Measurements from ENCODE around the gene GSG1L2.

GSG1L2 gene

GRCh38 chr17:9821921-9822320 is at the start of gene GSG1L2:
GSG1L2 (minus strand) TSS chr17:9822079; CDS start chr17:9822071, 8 bp downstream.
- DNase-seq = no peak
- in situ Hi-C loops (cut with HindIII; ENCODE audit: low pct_ligation_motif_present, low pct_unique_long_range_greater_than_20kb, low sequenced_read_pairs) = no loop called here

GRCh38 chr17:9868552-9868951 is 46.7 kb upstream of the GSG1L2 start:
- in situ Hi-C loops (cut with HindIII; ENCODE audit: low pct_ligation_motif_present, low pct_unique_long_range_greater_than_20kb, low sequenced_read_pairs) = no loop called here
- no peak for DNase-seq

- DNase-seq = no peak
- in situ Hi-C loops (cut with HindIII; ENCODE audit: low pct_ligation_motif_present, low pct_unique_long_range_greater_than_20kb, low sequenced_read_pairs) = no loop called here
These were observed 43.7 kb upstream of the GSG1L2 start for GRCh38 chr17:9865586-9865985.

- in situ Hi-C loops (cut with HindIII; ENCODE audit: low pct_ligation_motif_present, low pct_unique_long_range_greater_than_20kb, low sequenced_read_pairs) = no loop called here
These were observed 41.1 kb upstream of the GSG1L2 start for GRCh38 chr17:9862949-9863348.

GRCh38 chr17:9862220-9862619 is 40.3 kb upstream of the GSG1L2 start:
- in situ Hi-C loops (cut with HindIII; ENCODE audit: low pct_ligation_motif_present, low pct_unique_long_range_greater_than_20kb, low sequenced_read_pairs) = no loop called here

More at GRCh38 chr17:9862949-9863348, 41.1 kb upstream of the GSG1L2 start:
- DNase-seq = no peak

GRCh38 chr17:9860851-9861250 is 39.0 kb upstream of the GSG1L2 start:
- no peak for DNase-seq
- in situ Hi-C loops (cut with HindIII; ENCODE audit: low pct_ligation_motif_present, low pct_unique_long_range_greater_than_20kb, low sequenced_read_pairs) = no loop called here

More at GRCh38 chr17:9862220-9862619, 40.3 kb upstream of the GSG1L2 start:
- peak; percentile 11 for DNase-seq

- in situ Hi-C loops (cut with HindIII; ENCODE audit: low pct_ligation_motif_present, low pct_unique_long_range_greater_than_20kb, low sequenced_read_pairs) = no loop called here
These were observed 37.9 kb upstream of the GSG1L2 start for GRCh38 chr17:9859781-9860180.

GRCh38 chr17:9855036-9855435 is 33.2 kb upstream of the GSG1L2 start:
- in situ Hi-C loops (cut with HindIII; ENCODE audit: low pct_ligation_motif_present, low pct_unique_long_range_greater_than_20kb, low sequenced_read_pairs) = no loop called here
- no peak for DNase-seq

More at GRCh38 chr17:9859781-9860180, 37.9 kb upstream of the GSG1L2 start:
- no peak for DNase-seq

- in situ Hi-C loops (cut with HindIII; ENCODE audit: low pct_ligation_motif_present, low pct_unique_long_range_greater_than_20kb, low sequenced_read_pairs) = no loop called here
- DNase-seq = no peak
These were observed 32.4 kb upstream of the GSG1L2 start for GRCh38 chr17:9854255-9854654.

GRCh38 chr17:9850151-9850550 is 28.3 kb upstream of the GSG1L2 start:
- in situ Hi-C loops (cut with HindIII; ENCODE audit: low pct_ligation_motif_present, low pct_unique_long_range_greater_than_20kb, low sequenced_read_pairs) = no loop called here

GRCh38 chr17:9845306-9845705 is 23.4 kb upstream of the GSG1L2 start:
- in situ Hi-C loops (cut with HindIII; ENCODE audit: low pct_ligation_motif_present, low pct_unique_long_range_greater_than_20kb, low sequenced_read_pairs) = no loop called here
- DNase-seq = no peak

More at GRCh38 chr17:9850151-9850550, 28.3 kb upstream of the GSG1L2 start:
- no peak for DNase-seq

- no peak for DNase-seq
- in situ Hi-C loops (cut with HindIII; ENCODE audit: low pct_ligation_motif_present, low pct_unique_long_range_greater_than_20kb, low sequenced_read_pairs) = no loop called here
These were observed 22.3 kb upstream of the GSG1L2 start for GRCh38 chr17:9844153-9844552.

GRCh38 chr17:9843152-9844010 is 21.5 kb upstream of the GSG1L2 start:
- DNase-seq = no peak
- in situ Hi-C loops (cut with HindIII; ENCODE audit: low pct_ligation_motif_present, low pct_unique_long_range_greater_than_20kb, low sequenced_read_pairs) = no loop called here

- in situ Hi-C loops (cut with HindIII; ENCODE audit: low pct_ligation_motif_present, low pct_unique_long_range_greater_than_20kb, low sequenced_read_pairs) = no loop called here
- DNase-seq = no peak
These were observed 20.3 kb upstream of the GSG1L2 start for GRCh38 chr17:9842057-9842758.

- in situ Hi-C loops (cut with HindIII; ENCODE audit: low pct_ligation_motif_present, low pct_unique_long_range_greater_than_20kb, low sequenced_read_pairs) = no loop called here
- DNase-seq = peak; percentile 80
These were observed 17.6 kb upstream of the GSG1L2 start for GRCh38 chr17:9839433-9839832.

- in situ Hi-C loops (cut with HindIII; ENCODE audit: low pct_ligation_motif_present, low pct_unique_long_range_greater_than_20kb, low sequenced_read_pairs) = no loop called here
- peak; percentile 66 for DNase-seq
These were observed 15.9 kb upstream of the GSG1L2 start for GRCh38 chr17:9837551-9838471.

GRCh38 chr17:9833922-9834321 is 12.0 kb upstream of the GSG1L2 start:
- in situ Hi-C loops (cut with HindIII; ENCODE audit: low pct_ligation_motif_present, low pct_unique_long_range_greater_than_20kb, low sequenced_read_pairs) = no loop called here
- no peak for DNase-seq

GRCh38 chr17:9830711-9831110 is 8.8 kb upstream of the GSG1L2 start:
- in situ Hi-C loops (cut with HindIII; ENCODE audit: low pct_ligation_motif_present, low pct_unique_long_range_greater_than_20kb, low sequenced_read_pairs) = no loop called here
- no peak for DNase-seq

- DNase-seq = no peak
- in situ Hi-C loops (cut with HindIII; ENCODE audit: low pct_ligation_motif_present, low pct_unique_long_range_greater_than_20kb, low sequenced_read_pairs) = no loop called here
These were observed 7.5 kb upstream of the GSG1L2 start for GRCh38 chr17:9829343-9829742.
